GM20000 (cell line): ENCODE data around the gene TSHZ2.

Experiments
- DNase-seq: peaks from one replicate; pipeline ENCODE4 v3.0.0; 2012; ENCODE audit warnings: low spot score
- CTCF ChIP-seq: IDR thresholded peaks from 2 replicates; pipeline ENCODE4 v1.5.1; 2012; ENCODE audit warnings: mild to moderate bottlenecking, control low read depth; ENCODE audit errors: extremely low read depth, missing control alignments

TSHZ2 gene

DNA sequence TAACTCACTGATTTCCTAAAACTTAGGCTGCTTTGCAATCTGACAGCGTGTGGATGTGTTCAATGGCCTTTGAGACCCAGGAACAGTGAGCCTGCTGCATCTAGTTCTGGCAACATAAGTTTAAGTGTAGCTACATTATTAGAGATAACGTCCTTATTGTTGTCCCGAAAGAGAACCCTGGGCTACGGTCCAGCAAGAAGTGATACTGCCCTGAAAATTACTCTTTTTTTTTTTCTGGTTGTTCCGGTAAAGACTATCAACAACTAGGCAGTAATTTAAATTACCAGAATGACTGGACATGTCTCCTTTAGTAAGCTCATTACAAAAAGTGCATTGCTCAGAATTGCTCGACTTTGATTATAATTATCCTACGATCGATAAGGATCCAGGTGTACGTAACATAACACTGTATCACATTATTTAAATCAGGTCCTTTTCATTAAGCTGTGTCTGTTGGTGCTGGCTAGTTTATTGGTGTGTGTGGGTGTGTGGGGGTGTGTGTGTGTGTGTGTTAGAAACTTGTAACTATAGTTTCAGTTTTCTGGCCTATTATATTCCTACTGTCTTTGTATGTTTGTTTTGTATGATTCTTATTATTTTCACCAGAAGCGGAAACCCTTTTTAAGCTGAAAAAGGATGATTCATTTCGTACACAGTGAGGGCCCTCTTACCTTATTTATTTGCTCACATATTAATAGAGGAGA lies 3.0 kb downstream of the TSHZ2 start:
- no peak for TF ChIP-seq CTCF
- DNase-seq, result no peak

GRCh38 chr20:52975803-52976531 lies 3.8 kb downstream of the TSHZ2 start:
- TF ChIP-seq CTCF, result no peak
- DNase-seq, result no peak

DNA sequence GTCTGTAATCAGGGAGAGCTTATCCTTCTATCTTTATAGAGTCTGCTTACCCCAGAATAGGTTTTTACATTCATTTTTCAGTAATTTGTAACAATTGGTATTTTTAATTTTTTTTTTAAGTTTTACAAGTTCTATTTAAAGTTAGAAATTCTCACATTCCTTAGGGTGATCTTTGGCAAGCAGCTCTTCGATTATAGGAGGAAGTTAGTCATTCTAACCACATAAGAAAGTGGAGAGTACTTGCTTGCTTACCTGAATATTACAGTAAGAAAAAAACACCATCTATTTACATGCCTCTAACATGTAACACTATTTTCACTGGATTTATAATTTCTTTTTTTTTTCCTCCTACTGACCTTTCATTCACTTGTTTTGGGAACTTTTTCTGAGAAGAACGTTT lies 6.7 kb downstream of the TSHZ2 start:
- no peak for DNase-seq
- TF ChIP-seq CTCF, result no peak

GRCh38 chr20:52981051-52981450 lies 8.9 kb downstream of the TSHZ2 start:
- no peak for TF ChIP-seq CTCF
- DNase-seq, result no peak

DNA sequence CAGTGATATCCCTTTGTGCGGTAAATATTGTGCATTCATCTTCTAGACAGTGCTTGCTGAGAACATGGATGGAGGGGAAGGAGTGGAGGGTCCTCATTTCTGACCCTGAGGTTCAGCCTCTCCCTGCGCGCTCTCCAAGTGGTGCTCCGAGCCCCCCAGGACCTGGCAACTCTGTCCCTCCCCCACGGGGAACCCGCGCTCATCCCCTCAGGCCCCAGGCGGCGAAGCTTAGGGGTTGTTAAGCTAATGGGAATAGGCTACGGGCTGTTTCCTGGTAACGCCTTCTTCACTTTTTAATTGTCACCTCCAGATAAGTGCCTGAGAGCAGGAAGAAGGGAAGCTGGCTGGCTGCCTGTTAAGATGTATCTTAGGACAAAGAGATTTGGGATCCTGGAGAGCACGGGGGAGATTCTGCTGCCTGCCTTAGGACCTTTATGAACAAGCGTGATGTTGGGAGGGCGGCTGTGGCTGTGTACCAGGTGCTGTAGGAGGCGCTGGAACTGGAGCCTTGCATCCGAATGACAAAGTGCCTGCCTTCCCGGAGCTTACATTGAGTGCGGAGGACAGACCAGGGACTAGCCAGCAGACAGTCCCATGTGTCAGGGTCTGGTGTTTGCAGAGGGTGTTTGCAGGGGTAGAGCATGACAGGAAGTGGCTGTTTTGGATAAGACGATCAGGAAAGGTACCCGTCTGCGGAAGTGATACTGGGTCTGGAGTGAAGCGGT lies 11.7 kb downstream of the TSHZ2 start:
- TF ChIP-seq CTCF, result no peak
- DNase-seq, result no peak

DNA sequence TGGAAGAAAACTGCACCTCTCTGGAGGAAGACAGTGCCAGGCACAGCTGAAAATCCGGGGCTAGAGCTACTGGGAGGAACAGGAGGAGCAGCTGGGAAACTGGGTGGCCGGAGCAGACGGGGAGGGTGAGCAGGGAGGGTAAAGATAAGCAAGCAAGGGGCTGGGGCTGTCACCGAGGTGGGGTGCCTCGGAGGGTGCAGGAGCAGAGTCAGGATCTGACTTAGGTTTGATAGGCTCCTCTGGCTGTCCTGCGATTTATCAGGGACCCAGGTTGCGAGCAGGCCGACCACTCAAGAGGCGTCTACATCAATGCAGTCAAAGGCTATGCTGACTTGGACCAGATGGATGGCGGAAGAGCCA lies 12.3 kb downstream of the TSHZ2 start:
- TF ChIP-seq CTCF, result no peak
- no peak for DNase-seq

DNA sequence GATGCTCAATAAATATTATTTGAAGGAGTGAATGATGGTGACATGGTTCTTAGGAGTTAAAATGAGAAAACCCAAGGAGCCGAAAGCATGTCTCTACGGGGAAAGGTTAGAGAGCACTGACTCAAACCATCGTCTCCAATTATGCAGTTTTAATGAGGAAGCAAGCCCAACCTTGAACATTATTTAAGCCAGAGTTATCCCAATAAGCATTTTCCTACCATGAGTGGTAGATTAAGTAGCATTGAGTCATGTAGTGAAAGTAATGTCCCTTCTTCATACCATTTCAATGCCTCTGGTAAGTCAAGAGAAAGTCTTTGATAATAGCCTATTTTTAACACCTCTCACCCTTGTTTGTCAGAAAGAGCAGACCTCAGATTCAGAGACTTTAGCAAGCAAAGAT lies 13.5 kb downstream of the TSHZ2 start:
- TF ChIP-seq CTCF, result no peak
- DNase-seq, result no peak
